RWPE2 (cell line): ENCODE results near the gene DHX16.
A peak's percentile ranks its signal among the peaks of the same experiment; 100 is the strongest.
"Not testable (repeated sequence)": the region's sequence is repeated elsewhere in the genome, so short reads cannot be mapped to it uniquely, and the experiment has no call there.

Experiments
- ATAC-seq: fragments of 200-7000 bp; cut with Tn5 transposase; 3 replicates; pipeline ENCODE4 v1.9.1; 2021; ENCODE audit warnings: low read depth
- DNase-seq: peaks from one replicate; pipeline ENCODE4 v3.0.0-alpha.2; 2020; ENCODE audit warnings: low spot score
- H3K27ac ChIP-seq: fragments of 450-650 bp; 2 replicates; pipeline ENCODE4 v1.5.1; 2017; ENCODE audit warnings: mild to moderate bottlenecking; ENCODE audit not compliant: poor library complexity, severe bottlenecking
- H3K27me3 ChIP-seq: fragments of 250-450 bp; sonication (Bioruptor Pico); 2 replicates; pipeline ENCODE4 v1.5.1; 2021; ENCODE audit warnings: mild to moderate bottlenecking, moderate library complexity; ENCODE audit not compliant: insufficient read depth, poor library complexity, severe bottlenecking
- H3K36me3 ChIP-seq: fragments of 250-450 bp; sonication (Bioruptor Pico); 2 replicates; pipeline ENCODE4 v1.5.1; 2020; ENCODE audit warnings: low read depth, mild to moderate bottlenecking, moderate library complexity
- H3K4me1 ChIP-seq: fragments of 250-450 bp; sonication (Bioruptor Pico); 2 replicates; pipeline ENCODE4 v1.5.1; 2021; ENCODE audit warnings: mild to moderate bottlenecking, moderate library complexity; ENCODE audit not compliant: insufficient read depth, poor library complexity, severe bottlenecking
- H3K4me3 ChIP-seq: fragments of 250-450 bp; sonication (Bioruptor Pico); 2 replicates; pipeline ENCODE4 v1.5.1; 2021; ENCODE audit warnings: mild to moderate bottlenecking, moderate library complexity; ENCODE audit not compliant: severe bottlenecking
- H3K9me3 ChIP-seq: fragments of 250-450 bp; sonication (Bioruptor Pico); 2 replicates; pipeline ENCODE4 v1.5.1; 2021; ENCODE audit warnings: mild to moderate bottlenecking, moderate library complexity; ENCODE audit not compliant: severe bottlenecking
- CTCF ChIP-seq: fragments of 450-650 bp; IDR thresholded peaks from one replicate; pipeline ENCODE4 v1.5.1; 2017; ENCODE audit warnings: mild to moderate bottlenecking, moderate library complexity; ENCODE audit not compliant: poor library complexity, severe bottlenecking

Gene DHX16

DNA sequence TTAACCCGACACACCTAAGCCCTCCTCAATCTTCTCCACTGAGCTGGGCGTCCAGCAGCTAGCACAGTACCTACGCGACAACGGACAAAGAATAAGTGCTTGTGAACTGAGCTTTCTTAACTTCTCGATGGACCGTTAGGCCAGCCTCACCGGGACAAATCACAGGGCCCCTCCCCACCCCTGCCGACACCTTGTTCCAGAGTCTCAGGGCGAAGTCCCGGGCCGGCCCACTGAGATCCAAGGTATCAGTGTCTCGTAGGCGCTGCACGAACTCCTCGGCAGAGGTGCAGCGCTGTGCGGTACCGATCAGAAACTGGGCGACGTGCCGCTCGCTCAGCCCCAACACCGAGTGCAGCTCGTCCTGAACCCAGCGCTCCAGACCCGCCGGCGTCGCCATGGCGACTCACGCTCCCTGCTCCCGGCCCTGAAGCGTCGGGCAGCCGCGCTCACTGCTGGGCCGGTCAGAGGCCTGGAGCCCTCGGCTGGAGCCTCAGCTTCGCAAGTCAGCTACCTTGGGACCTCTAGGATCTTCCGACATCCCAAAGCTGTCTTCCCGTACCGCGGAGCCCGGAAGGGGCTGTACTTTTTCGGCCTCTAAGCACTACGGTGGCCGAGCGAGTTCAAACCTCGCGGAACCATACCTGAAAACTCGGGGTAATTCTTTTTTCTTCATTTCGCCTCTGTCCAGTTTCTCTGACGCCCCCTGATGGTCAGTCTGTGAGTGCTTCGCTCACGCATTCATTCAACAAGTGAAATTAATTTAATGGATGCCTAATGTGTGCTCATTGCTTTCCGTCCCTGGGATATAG lies at the start of gene DHX16:
TSS of gene DHX16 (minus strand) at position 562 of the 809 bp plus-strand sequence. CDS start at position 397, 165 bp downstream.
- Histone ChIP-seq H3K4me1 (peaks cover 4% of the 10 kb centered on the region), H3K27ac (peak within 1 kb of the TSS; percentile 44), H3K27me3 (no peaks in the 10 kb centered on the region), H3K4me3 (peak within 1 kb of the TSS; percentile 76), H3K36me3 (peaks cover 45% of the 10 kb centered on the region), H3K9me3 (no peaks in the 10 kb centered on the region)
- ATAC-seq = peak; percentile 77
- DNase-seq = peak; percentile 95
- TF ChIP-seq CTCF = peak; percentile 96

- DNase-seq, ATAC-seq, H3K9me3 ChIP-seq, H3K27me3 ChIP-seq: not testable (repeated sequence)
- peak overlapping the region; percentile 89 for H3K4me3 ChIP-seq
- H3K36me3 ChIP-seq = peaks cover 55% of the 10 kb centered on the region
- H3K27ac ChIP-seq = peak overlapping the region; percentile 96
- peaks cover 19% of the 10 kb centered on the region for H3K4me1 ChIP-seq
Measured at GRCh38 chr6:30722025-30722279, 49.1 kb upstream of the DHX16 start.

GRCh38 chr6:30721198-30722024 lies 48.6 kb upstream of the DHX16 start:
- peaks cover 53% of the 10 kb centered on the region for H3K36me3 ChIP-seq
- DNase-seq = peak; percentile 82
- H3K4me3 ChIP-seq = peak overlapping the region; percentile 89
- H3K27ac ChIP-seq = peak overlapping the region; percentile 96
- ATAC-seq = no peak
- H3K9me3 ChIP-seq = no peaks in the 10 kb centered on the region
- peaks cover 21% of the 10 kb centered on the region for H3K4me1 ChIP-seq
- TF ChIP-seq CTCF = peak; percentile 37
- no peaks in the 10 kb centered on the region for H3K27me3 ChIP-seq

DNA sequence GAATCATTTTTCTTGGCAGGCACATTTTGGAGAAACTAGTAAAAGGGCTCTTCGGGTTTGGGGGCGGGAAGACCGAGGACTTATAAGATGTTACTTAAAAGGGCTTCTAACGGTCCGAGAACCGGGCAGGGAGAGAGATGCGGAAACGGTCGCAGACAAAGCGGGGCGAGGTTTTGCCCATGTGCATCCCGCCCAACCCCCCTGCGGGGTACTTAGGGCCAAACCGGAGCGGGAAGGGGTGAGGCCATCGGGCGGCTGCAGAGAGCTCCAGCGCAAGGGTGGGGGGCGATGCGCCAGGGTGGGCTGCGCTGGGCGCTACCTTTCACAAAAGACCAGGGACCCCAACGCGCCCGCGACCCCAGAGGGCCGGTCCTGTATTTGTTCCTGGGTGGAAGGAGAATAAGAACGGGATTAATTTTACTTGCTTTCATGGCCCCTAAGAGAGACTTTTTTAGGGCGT lies 48.0 kb upstream of the DHX16 start:
- H3K4me1 ChIP-seq = peaks cover 24% of the 10 kb centered on the region
- H3K36me3 ChIP-seq = peaks cover 53% of the 10 kb centered on the region
- peak overlapping the region; percentile 89 for H3K4me3 ChIP-seq
- DNase-seq (no peak), ATAC-seq (no peak)
- H3K27me3 ChIP-seq = no peaks in the 10 kb centered on the region
- no peaks in the 10 kb centered on the region for H3K9me3 ChIP-seq
- TF ChIP-seq CTCF = no peak
- peak overlapping the region; percentile 96 for H3K27ac ChIP-seq

DNA sequence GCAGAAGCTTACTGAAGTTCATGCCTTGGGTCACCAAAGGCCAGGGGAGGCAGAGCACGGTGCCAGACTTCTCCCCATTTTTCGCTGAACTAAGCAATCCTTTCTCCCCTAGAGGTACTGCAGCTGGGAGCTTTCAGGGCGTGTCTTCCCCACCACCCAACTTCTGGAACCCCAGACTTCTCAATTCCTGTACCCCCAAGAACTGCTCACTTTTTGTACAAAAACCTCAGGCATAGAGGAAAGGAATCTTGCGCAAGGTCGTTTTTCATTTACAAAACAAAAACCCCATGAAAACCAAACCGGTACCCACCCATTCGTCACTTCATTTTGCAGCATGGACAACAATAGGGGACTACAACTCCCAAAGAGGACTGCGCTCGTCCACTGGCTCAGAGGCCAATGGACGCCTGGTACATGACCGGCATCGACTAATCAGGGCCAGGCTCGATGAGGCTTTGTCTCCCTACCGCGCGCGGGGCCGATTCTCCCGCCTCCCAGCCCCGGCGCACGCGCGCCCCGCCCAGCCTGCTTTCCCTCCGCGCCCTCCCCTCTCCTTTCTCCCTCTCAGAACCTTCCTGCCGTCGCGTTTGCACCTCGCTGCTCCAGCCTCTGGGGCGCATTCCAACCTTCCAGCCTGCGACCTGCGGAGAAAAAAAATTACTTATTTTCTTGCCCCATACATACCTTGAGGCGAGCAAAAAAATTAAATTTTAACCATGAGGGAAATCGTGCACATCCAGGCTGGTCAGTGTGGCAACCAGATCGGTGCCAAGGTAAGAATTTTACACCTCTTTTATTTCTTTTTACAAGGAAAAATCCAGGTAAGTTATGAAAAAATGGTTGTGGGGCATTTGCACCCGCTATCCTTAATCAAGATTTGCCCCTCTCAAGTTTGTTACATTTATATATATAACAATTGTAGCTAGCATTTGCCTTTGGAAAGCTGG lies 47.3 kb upstream of the DHX16 start, which contains the start of gene TUBB:
TSS of gene TUBB (plus strand) at position 562 of the 947 bp plus-strand sequence. CDS start at position 717, 155 bp downstream.
- H3K4me3 ChIP-seq = peak within 1 kb of the TSS; percentile 89
- H3K9me3 ChIP-seq = no peaks in the 10 kb centered on the region
- H3K4me1 ChIP-seq = peaks cover 24% of the 10 kb centered on the region
- no peak for TF ChIP-seq CTCF
- ATAC-seq (peak; percentile 79), DNase-seq (peak; percentile 98)
- H3K27me3 ChIP-seq = no peaks in the 10 kb centered on the region
- H3K27ac ChIP-seq = peak within 1 kb of the TSS; percentile 96
- H3K36me3 ChIP-seq = peaks cover 53% of the 10 kb centered on the region
